ENCODE results near the gene IGFBP4.
A peak's percentile ranks its signal among the peaks of the same experiment; 100 is the strongest.

IGFBP4 gene

DNA sequence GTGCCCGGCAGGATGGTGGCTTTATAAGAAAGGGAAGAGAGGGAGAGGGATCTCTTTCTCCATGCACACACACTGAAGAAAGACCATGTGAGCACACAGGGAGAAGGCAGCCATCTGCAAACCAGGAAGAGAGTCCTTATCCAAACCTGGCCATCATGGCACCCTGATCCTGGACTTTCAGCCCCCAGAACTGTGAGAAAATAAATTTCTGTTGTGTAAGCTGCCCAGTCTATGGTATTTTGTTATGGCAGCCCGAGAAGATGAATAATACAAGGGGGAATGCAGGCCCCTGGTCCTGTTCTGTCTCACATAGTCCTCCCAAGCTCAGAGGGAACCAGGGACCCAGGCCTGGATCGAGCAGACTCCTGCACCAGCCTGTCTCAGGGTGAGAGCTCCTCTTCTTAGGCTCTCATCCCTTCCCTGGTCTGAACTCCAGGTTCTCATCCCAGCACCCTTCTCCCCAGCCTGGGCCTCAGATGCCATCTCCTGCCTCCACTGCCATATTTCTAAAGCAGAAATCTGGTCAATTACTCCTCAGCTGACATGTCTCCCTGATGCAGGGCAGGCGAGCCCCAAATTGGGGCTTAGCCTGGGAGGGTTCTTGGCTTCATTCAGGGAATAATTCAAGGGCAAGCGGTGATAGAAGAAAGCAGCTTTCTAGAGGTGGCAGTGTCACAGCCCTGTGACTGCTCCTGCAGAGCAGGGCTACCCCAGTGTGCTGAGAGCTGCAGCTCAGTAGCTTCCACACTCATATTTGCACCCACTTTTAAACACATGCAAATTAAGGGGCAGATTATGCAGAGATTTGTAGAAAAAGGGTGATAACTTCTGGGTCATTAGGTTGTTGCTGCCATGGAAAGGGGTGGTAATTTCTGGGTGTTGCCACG is 28.8 kb downstream of the IGFBP4 start:
- DNase-seq (ENCODE audit: low spot score) = no peak

GRCh38 chr17:40472733-40473452 is 29.6 kb downstream of the IGFBP4 start:
- no peak for DNase-seq (ENCODE audit: low spot score)

GRCh38 chr17:40473573-40474365 is 30.5 kb downstream of the IGFBP4 start:
- no peak for DNase-seq (ENCODE audit: low spot score)

DNA sequence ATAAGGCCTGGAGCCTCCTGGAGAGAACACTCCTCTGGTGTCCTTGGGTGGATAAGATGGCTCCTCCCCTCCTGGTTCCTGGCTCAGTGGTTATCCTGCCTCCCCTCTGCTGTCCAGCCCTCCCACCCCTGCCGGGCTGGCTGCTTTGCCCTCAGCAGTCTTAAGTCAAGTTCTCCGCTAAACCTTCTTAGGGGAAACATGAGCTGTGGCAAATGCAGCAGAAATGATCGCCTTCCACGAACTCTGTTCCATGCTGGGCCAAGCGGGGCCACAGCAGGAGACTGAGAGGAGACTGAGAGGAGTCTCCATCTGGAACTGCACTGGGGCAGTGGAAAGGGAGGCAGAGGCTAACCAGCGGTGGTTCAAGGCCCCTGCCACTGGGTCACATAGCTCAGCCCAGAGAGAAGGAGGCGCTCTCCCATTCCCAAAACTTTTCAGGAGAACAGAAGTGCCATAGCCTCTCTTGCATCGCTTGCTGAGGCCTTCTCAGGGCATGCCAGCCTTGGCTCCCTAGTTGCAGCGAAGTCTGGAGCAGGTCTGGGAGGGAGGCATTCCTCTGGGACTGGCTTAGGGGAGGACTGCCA is 31.3 kb downstream of the IGFBP4 start:
- DNase-seq (ENCODE audit: low spot score) = no peak

DNA sequence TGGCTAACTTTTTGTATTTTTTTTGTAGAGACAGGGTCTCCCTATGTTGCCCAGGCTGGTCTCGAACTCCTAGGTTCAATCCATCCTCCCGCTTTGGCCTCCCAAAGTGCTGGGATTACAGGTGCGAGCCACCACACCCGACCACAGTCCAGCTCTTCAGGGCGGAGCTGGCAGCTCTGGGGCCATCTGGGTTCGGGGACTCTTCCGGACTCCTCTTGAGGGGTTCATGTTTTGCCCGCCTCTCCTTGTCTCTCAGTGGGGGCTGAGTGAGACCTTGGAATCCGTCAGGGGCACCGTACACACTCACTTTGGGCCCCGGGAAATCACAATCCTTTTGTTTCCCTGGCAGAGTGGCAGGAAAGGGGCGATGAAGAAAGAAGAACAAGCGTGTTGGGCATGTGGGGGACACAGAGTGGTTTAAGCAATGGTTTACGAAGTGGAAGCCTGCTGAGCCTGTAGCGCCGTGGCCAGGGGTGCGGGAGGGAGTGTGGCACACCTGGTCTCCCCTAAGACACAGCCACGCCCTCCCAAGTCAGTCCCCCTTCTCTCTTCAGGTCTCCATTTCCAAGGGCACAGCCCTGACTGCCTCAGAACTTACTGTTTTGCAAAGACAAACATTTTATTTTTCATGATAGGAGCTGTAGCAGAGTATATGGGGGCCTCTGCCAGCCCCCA is 32.1 kb downstream of the IGFBP4 start:
- DNase-seq (ENCODE audit: low spot score) = no peak

DNA sequence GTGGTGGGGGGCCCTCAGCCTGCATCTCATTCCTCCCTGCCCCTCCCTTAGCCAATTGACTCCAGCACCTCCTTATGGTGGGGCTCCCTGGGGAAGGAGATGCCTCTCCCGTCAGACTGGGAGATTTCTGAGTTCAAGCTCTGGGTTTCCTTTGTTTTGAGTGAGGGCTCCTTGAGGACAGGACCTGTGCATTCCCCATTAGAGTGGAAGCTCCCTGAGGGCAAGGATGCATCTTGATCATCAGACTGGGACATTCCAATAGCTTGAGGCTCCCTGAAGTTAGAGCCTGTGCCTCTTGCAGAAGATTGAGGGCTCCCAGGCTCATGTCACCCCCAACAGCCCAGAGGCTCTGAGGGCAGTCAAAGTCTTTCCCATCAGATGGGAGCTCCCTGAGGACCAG is 34.5 kb downstream of the IGFBP4 start:
- no peak for DNase-seq (ENCODE audit: low spot score)

DNA sequence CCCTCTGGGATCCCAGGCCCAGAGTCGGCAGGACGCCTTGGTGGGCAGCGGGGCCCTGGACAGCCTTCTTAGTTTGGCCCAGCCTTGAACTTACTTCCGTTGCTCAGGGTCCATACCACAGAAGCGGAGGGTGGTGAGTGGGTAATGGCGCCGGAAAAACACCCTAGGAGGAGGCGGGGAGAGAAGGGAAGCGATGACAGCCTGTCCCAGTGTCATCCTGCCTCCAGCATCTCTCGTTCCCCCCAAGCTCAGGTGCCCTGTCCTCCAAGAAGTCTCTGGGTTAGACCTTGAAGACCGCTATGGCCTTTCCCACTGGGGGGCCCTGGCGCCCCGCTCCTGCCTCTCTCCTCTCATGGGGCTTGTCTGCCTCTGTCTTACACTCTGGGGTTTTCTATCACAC is 35.2 kb downstream of the IGFBP4 start:
- no peak for DNase-seq (ENCODE audit: low spot score)

DNA sequence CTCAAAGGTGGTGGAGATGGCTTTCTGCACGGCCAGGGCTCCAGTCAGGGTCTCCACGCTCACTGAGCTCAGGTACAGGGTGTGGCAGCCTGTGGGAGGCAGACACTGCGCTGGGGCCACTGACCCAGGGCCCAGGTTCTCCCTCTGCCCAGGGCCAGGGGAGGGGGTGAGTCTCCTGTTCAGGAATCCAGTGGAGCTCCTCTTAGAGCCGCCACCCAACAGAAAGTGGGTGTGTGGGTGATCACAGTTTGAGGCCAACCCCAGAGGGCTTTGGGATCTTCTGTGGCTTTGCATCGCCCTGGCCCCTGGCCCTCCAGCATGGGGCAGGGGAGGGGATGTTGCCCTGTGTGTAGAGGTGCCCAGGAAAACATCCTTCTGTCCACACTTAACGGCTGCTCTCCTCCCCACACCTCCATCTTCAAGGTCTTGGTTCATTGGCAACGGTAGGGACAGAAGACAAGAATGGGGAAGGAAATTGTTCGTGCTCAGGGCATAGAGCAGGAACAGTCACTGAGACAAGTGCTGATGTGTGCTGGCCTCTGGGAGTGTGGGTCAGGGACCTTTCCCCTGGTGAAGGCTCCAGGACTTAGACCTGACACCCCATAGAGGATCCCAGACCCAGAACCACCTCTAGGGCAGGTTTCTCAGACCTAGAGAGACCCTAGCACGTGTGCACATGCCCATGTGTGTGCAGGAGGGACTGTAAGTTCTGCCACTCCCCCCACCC is 36.7 kb downstream of the IGFBP4 start:
- DNase-seq (ENCODE audit: low spot score) = no peak

GRCh38 chr17:40480501-40481003 is 37.3 kb downstream of the IGFBP4 start:
- no peak for DNase-seq (ENCODE audit: low spot score)

DNA sequence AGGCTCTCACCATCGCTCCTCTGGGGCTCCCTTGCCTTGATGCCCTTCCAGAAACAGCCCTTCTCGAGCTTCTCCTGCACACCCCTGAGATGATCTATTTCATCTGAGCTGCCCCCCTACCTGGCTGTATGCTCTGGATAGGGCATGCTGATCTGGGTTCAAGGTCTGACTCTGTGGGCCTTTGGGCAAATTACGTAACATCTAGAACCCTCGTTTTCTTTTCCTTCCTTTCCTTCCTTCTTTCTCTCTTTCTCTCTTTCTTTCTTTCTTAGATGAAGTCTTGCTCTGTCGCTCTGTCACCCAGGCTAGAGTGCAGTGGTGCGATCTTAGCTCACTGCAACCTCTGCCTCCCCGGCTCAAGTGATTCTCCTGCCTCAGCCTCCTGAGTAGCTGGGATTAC is 37.9 kb downstream of the IGFBP4 start:
- DNase-seq (ENCODE audit: low spot score) = no peak

- no peak for DNase-seq (ENCODE audit: low spot score)
Measured at GRCh38 chr17:40482722-40483121, 39.5 kb downstream of the IGFBP4 start.

DNA sequence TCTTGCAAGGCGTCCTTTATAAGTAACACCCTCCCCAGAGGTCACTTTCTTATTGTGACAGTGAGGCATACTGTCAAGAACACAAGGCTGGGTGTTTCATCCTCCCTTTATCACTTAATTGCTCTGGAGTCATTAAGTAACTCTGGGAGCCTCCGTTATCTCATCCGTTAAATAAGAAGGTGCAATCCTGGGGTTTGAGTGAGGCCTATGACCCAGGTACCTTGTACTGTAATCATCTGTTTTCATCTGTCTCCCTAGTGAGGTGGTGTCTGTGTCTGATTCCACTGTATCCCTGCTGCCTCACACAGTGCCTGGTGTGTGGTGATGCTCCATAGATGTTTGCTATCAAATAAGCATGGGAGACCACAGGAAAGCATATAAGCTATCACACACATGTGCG is 40.4 kb downstream of the IGFBP4 start:
- no peak for DNase-seq (ENCODE audit: low spot score)

DNA sequence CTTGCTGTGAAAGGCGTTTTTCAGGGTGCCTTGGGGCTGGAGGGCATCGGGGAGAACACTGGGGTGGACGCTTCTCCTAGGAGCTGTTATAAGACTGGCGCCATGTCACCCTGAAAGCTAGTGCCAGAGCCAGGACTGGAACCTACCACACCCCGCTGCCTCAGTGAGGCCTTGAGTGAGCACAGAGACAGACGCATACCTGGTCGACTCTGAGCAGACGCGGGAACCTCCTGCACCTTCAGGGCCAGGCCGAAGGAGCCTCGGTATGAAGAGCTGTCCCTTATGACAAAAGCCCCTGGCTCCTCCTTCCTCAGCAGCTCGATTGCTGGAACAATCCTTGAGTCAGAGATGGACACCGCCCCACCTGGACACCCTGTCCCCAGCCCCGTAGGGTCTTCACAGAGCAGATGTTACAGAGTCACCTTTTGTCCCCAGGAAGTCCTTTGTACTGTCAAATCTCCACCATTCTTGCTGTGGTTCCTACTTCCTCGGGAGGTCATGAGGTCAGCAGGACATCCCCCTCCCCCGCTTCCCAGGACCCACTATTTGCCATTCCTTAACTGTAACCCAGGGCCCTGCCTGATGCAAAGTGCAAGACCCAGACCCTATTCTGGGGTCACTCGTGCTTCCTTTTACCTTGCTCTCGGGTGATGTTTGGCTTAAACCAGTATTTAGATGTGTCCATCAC is 41.2 kb downstream of the IGFBP4 start:
- DNase-seq (ENCODE audit: low spot score) = no peak

- no peak for DNase-seq (ENCODE audit: low spot score)
Measured at GRCh38 chr17:40484973-40485530, 41.8 kb downstream of the IGFBP4 start.

GRCh38 chr17:40485851-40486521 is 42.7 kb downstream of the IGFBP4 start:
- peak; percentile 53 for DNase-seq (ENCODE audit: low spot score)

DNA sequence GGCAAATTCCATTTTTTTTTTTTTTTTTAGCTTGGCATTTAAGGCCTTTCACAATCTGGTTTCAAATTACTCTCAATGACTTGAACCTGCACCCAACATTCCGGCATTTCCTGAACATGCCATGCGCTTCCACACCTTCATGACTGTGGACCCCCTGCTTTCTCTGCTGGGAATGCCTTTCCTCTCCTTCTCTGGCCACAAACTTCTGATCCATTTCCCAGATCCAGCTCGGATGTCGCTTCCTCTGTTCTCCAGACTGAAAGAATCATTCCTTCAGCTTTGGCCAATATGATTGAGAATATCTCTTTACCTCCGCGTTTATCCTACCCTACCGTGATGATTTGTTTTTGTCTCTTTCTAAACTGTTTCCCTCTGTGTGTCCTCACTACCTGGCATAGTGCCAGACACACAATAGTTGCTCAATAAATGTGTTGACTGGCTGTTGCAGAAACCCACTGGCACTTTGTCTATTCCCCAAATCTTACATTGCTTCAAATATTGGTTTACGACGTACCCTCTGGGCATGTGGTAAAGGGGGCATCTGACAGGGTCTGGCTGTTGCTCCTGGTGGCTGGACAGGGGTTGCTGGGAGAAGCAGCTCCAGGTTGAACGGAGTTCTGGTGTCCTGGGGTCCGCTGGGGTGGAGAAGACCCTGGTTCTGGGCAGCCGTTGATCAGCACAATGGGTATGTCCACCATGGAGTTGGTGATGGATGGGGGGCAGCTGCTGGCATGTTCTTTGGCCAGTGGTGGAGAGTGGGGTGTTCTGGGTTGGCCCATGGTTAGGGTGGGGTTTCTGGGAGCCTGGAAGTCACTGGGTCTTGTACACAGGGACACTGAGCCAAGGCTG is 43.5 kb downstream of the IGFBP4 start:
- no peak for DNase-seq (ENCODE audit: low spot score)

DNA sequence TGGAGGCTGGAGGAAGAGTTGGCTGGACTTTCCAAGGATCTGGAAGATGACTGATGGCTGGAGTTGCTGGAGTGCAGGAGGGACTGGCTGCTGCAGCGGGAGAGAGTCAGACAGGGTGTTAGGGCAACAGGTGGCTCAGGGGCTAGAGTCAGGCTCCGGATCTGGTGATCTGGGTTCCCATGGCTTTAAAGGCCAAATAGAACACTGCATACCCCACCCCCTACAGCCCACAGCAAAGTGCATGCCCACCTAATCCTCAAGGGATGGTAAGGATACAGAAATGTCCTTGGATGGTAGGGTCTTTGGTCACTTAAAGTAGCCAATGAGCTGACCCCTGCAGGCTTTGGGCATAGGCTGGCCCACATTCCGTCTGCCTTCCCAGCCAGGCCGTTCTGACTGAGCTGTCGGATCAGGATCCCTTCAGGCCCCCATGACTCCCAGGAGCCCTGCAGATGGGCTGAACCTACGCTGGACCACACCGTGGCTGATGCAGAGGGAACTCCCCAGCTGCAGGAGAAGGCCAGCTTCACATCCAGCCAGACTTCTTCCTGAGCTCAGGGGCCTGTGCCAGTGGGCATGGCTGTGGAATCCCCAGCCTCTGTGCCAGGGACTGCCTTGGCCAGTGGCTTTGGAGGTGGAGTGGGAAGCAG is 44.2 kb downstream of the IGFBP4 start:
- no peak for DNase-seq (ENCODE audit: low spot score)

Data from LoVo (cell line).